Hepatocyte (in vitro differentiated cells): ENCODE measurements around the gene IGSF8.

Experiments
- CTCF ChIP-seq: fragments of 200-600 bp; sonication (generic); IDR thresholded peaks from 2 replicates; pipeline ENCODE4 v1.5.1; 2016; ENCODE audit warnings: antibody characterized with exemption, mild to moderate bottlenecking; ENCODE audit not compliant: poor library complexity
- EZH2 ChIP-seq: fragments of 200-600 bp; sonication (generic); IDR thresholded peaks from 2 replicates; pipeline ENCODE4 v1.6.1; 2016; ENCODE audit warnings: antibody characterized with exemption, mild to moderate bottlenecking, borderline replicate concordance
- EZH2phosphoT487 ChIP-seq: fragments of 200-600 bp; sonication (generic); IDR thresholded peaks from one replicate; pipeline ENCODE4 v1.6.1; 2018; ENCODE audit warnings: antibody characterized with exemption, mild to moderate bottlenecking, low read depth, moderate library complexity; ENCODE audit not compliant: unreplicated experiment, severe bottlenecking

- TF ChIP-seq EZH2 (no peak), CTCF (no peak), EZH2phosphoT487 (no peak)
Observed at GRCh38 chr1:160093624-160094290, 4.7 kb downstream of the IGSF8 start.
